ENCODE measurements around the gene PIGU. TPM values are rescaled to one million over a fixed set of nuclear protein-coding genes. Genes with fewer than 3 reads are reported as not detected.

Gene PIGU
- polyA plus RNA-seq, 1 donor: 20.3 TPM

- peak; percentile 60 for DNase-seq (ENCODE audit: low read depth)
These were observed 118.3 kb downstream of the PIGU start, which contains the start of gene MAP1LC3A for GRCh38 chr20:34558320-34559218. MAP1LC3A (plus strand) TSS chr20:34558718; CDS start chr20:34558869, 151 bp downstream.

GRCh38 chr20:34557936-34558319, 119.0 kb downstream of the PIGU start:
- DNase-seq (ENCODE audit: low read depth): no peak

GRCh38 chr20:34553366-34553867, 123.5 kb downstream of the PIGU start:
- DNase-seq (ENCODE audit: low read depth): no peak

GRCh38 chr20:34552569-34552968, 124.3 kb downstream of the PIGU start:
- DNase-seq (ENCODE audit: low read depth): no peak

- no peak for DNase-seq (ENCODE audit: low read depth)
These were observed 127.0 kb downstream of the PIGU start for GRCh38 chr20:34549929-34550305.

GRCh38 chr20:34549291-34549928, 127.5 kb downstream of the PIGU start:
- no peak for DNase-seq (ENCODE audit: low read depth)

- no peak for DNase-seq (ENCODE audit: low read depth)
These were observed 128.9 kb downstream of the PIGU start for GRCh38 chr20:34547844-34548613.

- no peak for DNase-seq (ENCODE audit: low read depth)
These were observed 130.1 kb downstream of the PIGU start for GRCh38 chr20:34546751-34547181.

- DNase-seq (ENCODE audit: low read depth): no peak
These were observed 132.6 kb downstream of the PIGU start for GRCh38 chr20:34544109-34544796.

- no peak for DNase-seq (ENCODE audit: low read depth)
These were observed 133.3 kb downstream of the PIGU start for GRCh38 chr20:34543463-34544056.

- DNase-seq (ENCODE audit: low read depth): no peak
These were observed 134.5 kb downstream of the PIGU start for GRCh38 chr20:34542439-34542838.

- no peak for DNase-seq (ENCODE audit: low read depth)
These were observed 135.0 kb downstream of the PIGU start for GRCh38 chr20:34541917-34542316.

GRCh38 chr20:34541264-34541901, 135.5 kb downstream of the PIGU start:
- DNase-seq (ENCODE audit: low read depth): no peak

GRCh38 chr20:34540596-34541263, 136.2 kb downstream of the PIGU start:
- no peak for DNase-seq (ENCODE audit: low read depth)

- no peak for DNase-seq (ENCODE audit: low read depth)
These were observed 137.1 kb downstream of the PIGU start for GRCh38 chr20:34539756-34540155.

- no peak for DNase-seq (ENCODE audit: low read depth)
These were observed 138.2 kb downstream of the PIGU start for GRCh38 chr20:34538671-34539123.

- no peak for DNase-seq (ENCODE audit: low read depth)
These were observed 139.2 kb downstream of the PIGU start for GRCh38 chr20:34537651-34538050.

- no peak for DNase-seq (ENCODE audit: low read depth)
These were observed 140.0 kb downstream of the PIGU start for GRCh38 chr20:34536798-34537394.

GRCh38 chr20:34535857-34536256, 141.0 kb downstream of the PIGU start:
- no peak for DNase-seq (ENCODE audit: low read depth)
